Measurements from ENCODE around the gene KLHL22.

- TF ChIP-seq MAX (IDR thresholded peaks at IDR 0.05; ENCODE audit: insufficient read depth, insufficient read length): no peak
- TF ChIP-seq CTCF (IDR thresholded peaks at IDR 0.05; ENCODE audit: extremely low read depth in 1 of 2, insufficient read depth in 1 of 2, low read depth in 1 of 2, low read length in 2 of 2): no peak
- TF ChIP-seq GATA2 (IDR thresholded peaks at IDR 0.05; ENCODE audit: insufficient read depth, insufficient read length, low read depth, low read length): no peak
- TF ChIP-seq POLR2AphosphoS5 (IDR thresholded peaks at IDR 0.05; ENCODE audit: insufficient read depth, low read depth, low read length): no peak
- no peak for TF ChIP-seq EZH2 (IDR thresholded peaks at IDR 0.05; ENCODE audit: borderline replicate concordance, low read depth, low read length, severe bottlenecking)
- no peak for TF ChIP-seq POLR2A (IDR thresholded peaks at IDR 0.05; ENCODE audit: low read depth, low read length)
- TF ChIP-seq FOS (IDR thresholded peaks at IDR 0.05; ENCODE audit: borderline replicate concordance, insufficient read depth, low read length): no peak
- TF ChIP-seq MYC (IDR thresholded peaks at IDR 0.05; ENCODE audit: low read depth, low read length): no peak
These were observed 65.4 kb downstream of the KLHL22 start for GRCh38 chr22:20430101-20430719.

All from endothelial cell of umbilical vein (primary cell).